A673 (cell line): ENCODE data around the gene CLCN7. TPM values are rescaled to one million over a fixed set of nuclear protein-coding genes. Genes with fewer than 3 reads are reported as not detected.

Experiments used
- BruUV-seq: library from RNA; stranded (reverse); fragments of 400-500 nt; replicated peaks from 2 replicates; lab custom pipeline; 2021; lab: Mats Ljungman, UMichigan
- CTCF ChIA-PET: fragments of 300-600 bp; sonication (Branson Sonifier 250); formaldehyde crosslinking; loops from one replicate; lab custom pipeline; 2022; ENCODE audit warnings: antibody characterized with exemption; lab: Charles Lee
- POLR2A ChIA-PET: fragments of 300-600 bp; sonication (Branson Sonifier 250); formaldehyde crosslinking; loops from one replicate; lab custom pipeline; 2022; ENCODE audit warnings: antibody characterized with exemption; ENCODE audit not compliant: low non-redundant PET; lab: Charles Lee
- DNase-seq: peaks from one replicate; pipeline ENCODE4 v3.0.0-alpha.2; 2015; ENCODE audit warnings: low spot score
- H3K27ac ChIP-seq: fragments of 200-600 bp; sonication (generic); 2 replicates; pipeline ENCODE4 v1.5.1; 2016; ENCODE audit warnings: mixed run types, low read depth, mild to moderate bottlenecking, mixed read lengths, antibody characterized with exemption, low read length; ENCODE audit not compliant: poor library complexity, severe bottlenecking
- H3K27me3 ChIP-seq: fragments of 200-600 bp; sonication (generic); replicated peaks from 2 replicates; pipeline ENCODE4 v1.6.1; 2017; ENCODE audit warnings: mixed run types, low read depth, mild to moderate bottlenecking, mixed read lengths, antibody characterized with exemption, low read length; ENCODE audit not compliant: insufficient read depth, poor library complexity
- H3K36me3 ChIP-seq: fragments of 200-600 bp; sonication (generic); 2 replicates; pipeline ENCODE4 v1.6.1; 2016; ENCODE audit warnings: mixed run types, mild to moderate bottlenecking, mixed read lengths, antibody characterized with exemption, low read length; ENCODE audit not compliant: insufficient read depth, poor library complexity, severe bottlenecking
- H3K4me1 ChIP-seq: fragments of 200-600 bp; sonication (generic); 2 replicates; pipeline ENCODE4 v1.6.1; 2017; ENCODE audit warnings: mixed run types, mild to moderate bottlenecking, mixed read lengths, antibody characterized with exemption, low read length; ENCODE audit not compliant: insufficient read depth, poor library complexity, severe bottlenecking
- H3K4me3 ChIP-seq: fragments of 200-600 bp; sonication (generic); 2 replicates; pipeline ENCODE4 v1.5.1; 2016; ENCODE audit warnings: low read depth, mixed run types, mild to moderate bottlenecking, mixed read lengths, low read length; ENCODE audit not compliant: poor library complexity, severe bottlenecking
- H3K9me3 ChIP-seq: fragments of 200-600 bp; sonication (generic); 2 replicates; pipeline ENCODE4 v1.6.1; 2016; ENCODE audit warnings: mixed run types, low read depth, mild to moderate bottlenecking, mixed read lengths, antibody characterized with exemption, low read length; ENCODE audit not compliant: poor library complexity, severe bottlenecking
- EZH2 ChIP-seq: fragments of 200-600 bp; sonication (generic); IDR thresholded peaks from 2 replicates; pipeline ENCODE4 v1.6.1; 2017; ENCODE audit warnings: borderline replicate concordance, low read depth, mild to moderate bottlenecking, mixed read lengths, antibody characterized with exemption, low read length; ENCODE audit not compliant: poor library complexity, severe bottlenecking
- intact Hi-C: fragments of 100-400 bp; cut with micrococcal nuclease; formaldehyde crosslinking; loops from one replicate; pipeline ENCODE4 v1.10.0; 2022; ENCODE audit not compliant: unreplicated experiment
- total RNA-seq: library from RNA; stranded (reverse); gene quantifications from 2 replicates; pipeline ENCODE4 v1.2.3, GENCODE V29; 2021
- TF ChIP-seq, protein P1 (sequence below): fragments of 300-800, 200-600 bp; sonication (generic); conservative IDR thresholded peaks from 2 replicates; pipeline ENCODE4 v1.5.1; 2017; ENCODE audit warnings: low read depth, mild to moderate bottlenecking, antibody characterized with exemption, low read length, moderate library complexity, mixed read lengths

The CLCN7 gene
- total RNA-seq, 1 experiment from 2014 or later, result 89.3 TPM

DNA sequence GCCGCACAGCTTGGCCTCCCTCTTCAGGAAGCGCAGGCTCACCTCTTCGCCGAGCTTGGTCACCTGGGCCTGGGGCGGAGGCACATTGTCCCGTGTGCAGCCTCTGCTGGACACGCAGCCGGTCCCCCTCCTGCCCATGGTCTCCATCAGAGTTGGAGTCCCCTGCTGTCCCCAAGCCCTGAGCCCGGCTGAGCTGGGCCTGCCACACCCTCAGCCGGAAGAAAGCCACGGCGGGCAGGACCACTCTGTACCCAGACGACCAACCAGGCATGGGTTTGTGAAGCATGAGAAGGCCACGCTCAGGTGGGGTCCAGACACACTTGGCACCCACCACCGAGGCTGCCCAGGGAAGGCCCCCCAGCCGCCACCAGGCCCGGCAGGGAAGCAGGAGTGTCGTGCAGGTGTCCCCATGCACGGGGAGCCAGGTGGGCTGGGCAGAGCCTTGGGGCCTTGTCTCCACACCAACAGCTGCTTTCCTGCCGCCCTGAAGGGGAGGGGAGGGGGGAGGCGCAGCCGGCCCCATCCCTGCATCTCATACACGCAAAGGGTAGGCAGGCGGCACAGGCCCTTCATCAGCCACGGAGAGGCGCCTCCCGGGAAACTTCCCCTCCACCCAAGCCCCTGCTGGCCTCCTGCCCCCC, 35.6 kb downstream of the CLCN7 start:
- no peak for DNase-seq
- no peak overlapping the region for H3K27ac ChIP-seq
- TF ChIP-seq EZH2, result no peak
- TF ChIP-seq, protein P1, sequence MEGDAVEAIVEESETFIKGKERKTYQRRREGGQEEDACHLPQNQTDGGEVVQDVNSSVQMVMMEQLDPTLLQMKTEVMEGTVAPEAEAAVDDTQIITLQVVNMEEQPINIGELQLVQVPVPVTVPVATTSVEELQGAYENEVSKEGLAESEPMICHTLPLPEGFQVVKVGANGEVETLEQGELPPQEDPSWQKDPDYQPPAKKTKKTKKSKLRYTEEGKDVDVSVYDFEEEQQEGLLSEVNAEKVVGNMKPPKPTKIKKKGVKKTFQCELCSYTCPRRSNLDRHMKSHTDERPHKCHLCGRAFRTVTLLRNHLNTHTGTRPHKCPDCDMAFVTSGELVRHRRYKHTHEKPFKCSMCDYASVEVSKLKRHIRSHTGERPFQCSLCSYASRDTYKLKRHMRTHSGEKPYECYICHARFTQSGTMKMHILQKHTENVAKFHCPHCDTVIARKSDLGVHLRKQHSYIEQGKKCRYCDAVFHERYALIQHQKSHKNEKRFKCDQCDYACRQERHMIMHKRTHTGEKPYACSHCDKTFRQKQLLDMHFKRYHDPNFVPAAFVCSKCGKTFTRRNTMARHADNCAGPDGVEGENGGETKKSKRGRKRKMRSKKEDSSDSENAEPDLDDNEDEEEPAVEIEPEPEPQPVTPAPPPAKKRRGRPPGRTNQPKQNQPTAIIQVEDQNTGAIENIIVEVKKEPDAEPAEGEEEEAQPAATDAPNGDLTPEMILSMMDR, result no peak
- intact Hi-C loops, result no loop called here
- no peak overlapping the region for H3K4me3 ChIP-seq
- BruUV-seq, result no TSS peak
- no peaks in the 10 kb centered on the region for H3K9me3 ChIP-seq
- no peaks in the 10 kb centered on the region for H3K27me3 ChIP-seq
- H3K4me1 ChIP-seq, result no peaks in the 10 kb centered on the region
- POLR2A ChIA-PET, result interaction anchor here (0.7 kb wide), 1 partner anchor 18 kb away, joined by 3 read pairs; the partner anchor contains the start of gene UQCC4
- no peaks in the 10 kb centered on the region for H3K36me3 ChIP-seq
- CTCF ChIA-PET, result no interaction called here

DNA sequence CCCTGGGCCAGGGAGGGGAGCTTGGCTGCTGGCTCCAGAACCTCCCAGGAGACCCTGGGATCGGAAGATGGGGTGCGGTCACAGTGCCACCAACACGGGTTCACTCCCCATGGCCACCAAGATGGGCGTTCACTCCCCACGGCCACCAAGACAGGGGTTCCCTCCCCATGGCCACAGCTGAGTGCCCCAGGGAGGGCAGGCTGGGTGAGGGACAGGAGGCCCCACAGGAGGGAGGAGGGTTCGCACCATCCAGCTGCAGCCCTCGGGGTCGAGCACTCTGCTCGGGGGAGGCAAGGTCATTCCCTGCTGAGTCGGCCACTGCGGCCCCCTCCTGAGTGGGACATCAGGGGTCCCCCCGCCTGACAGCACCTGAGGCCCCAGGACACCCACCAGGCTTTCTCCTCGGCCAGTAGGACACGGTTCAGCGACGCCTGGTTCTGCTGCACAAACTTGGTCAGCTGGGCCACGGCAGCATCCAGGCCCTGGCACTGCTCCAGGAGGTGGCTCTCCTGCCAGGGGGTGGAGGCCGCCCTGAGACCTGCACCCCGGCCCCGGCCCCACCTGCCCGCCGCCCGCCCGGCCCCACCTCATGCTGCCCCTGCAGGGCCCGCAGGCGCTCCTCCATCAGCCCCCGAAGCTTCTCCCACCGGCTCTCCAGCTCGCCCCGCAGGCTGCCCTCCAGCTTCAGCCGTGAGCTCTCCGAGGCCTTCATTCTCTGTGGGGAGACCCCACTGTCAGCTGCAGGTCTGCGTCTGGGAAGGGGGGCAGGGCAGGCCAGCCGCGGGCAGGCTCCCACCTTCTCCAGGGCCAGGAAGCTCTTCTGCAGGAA, 36.4 kb downstream of the CLCN7 start:
- Histone ChIP-seq H3K27ac (no peak overlapping the region), H3K4me3 (no peak overlapping the region), H3K27me3 (no peaks in the 10 kb centered on the region), H3K9me3 (no peaks in the 10 kb centered on the region), H3K4me1 (no peaks in the 10 kb centered on the region), H3K36me3 (no peaks in the 10 kb centered on the region)
- CTCF ChIA-PET, result no interaction called here
- no TSS peak for BruUV-seq
- intact Hi-C loops, result no loop called here
- DNase-seq, result no peak
- TF ChIP-seq EZH2, result no peak
- TF ChIP-seq, protein P1, result no peak
- POLR2A ChIA-PET, result interaction anchor here (0.7 kb wide), 1 partner anchor 18 kb away, joined by 3 read pairs; the partner anchor contains the start of gene UQCC4

DNA sequence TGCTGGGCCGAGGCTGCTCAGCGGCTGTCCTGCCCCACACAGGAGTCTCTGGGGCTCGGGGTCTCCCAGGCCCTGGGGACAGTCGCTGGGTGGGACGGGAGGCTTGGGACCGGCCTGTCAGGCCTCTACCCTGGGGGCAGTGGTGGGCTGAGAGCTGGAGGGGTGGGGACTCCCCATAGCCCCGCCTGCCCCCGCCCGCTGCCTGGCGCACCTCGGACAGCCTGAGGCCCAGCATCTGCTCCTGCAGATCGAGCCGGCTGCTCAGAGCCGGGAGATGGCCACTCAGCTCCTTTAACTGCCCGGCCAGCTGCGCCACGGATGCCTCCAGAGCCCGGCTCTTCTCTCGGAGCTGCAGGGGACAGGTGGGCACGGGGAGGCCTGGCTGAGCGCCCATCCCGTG, 37.2 kb downstream of the CLCN7 start:
- H3K27me3 ChIP-seq, result no peaks in the 10 kb centered on the region
- BruUV-seq, result no TSS peak
- no peak overlapping the region for H3K4me3 ChIP-seq
- no peak overlapping the region for H3K27ac ChIP-seq
- no peak for DNase-seq
- no peaks in the 10 kb centered on the region for H3K9me3 ChIP-seq
- intact Hi-C loops, result no loop called here
- POLR2A ChIA-PET, result no interaction called here
- CTCF ChIA-PET, result no interaction called here
- H3K36me3 ChIP-seq, result no peaks in the 10 kb centered on the region
- TF ChIP-seq, protein P1, result no peak
- TF ChIP-seq EZH2, result no peak
- no peaks in the 10 kb centered on the region for H3K4me1 ChIP-seq
